Mesothelial cell of epicardium (in vitro differentiated cells): Measurements from ENCODE around the gene DNAJC7. TPM values are rescaled to one million over a fixed set of nuclear protein-coding genes. Genes with fewer than 3 reads are reported as not detected.

Experiments used
- DNase-seq, 2 experiments: peaks; one replicate each; pipeline ENCODE4 v3.0.0; 2021; ENCODE audit warnings: low spot score in 2 of 2; ENCODE audit not compliant: unreplicated experiment in 2 of 2
- H3K27ac Mint-ChIP-seq: 2 replicates; pipeline ENCODE4 v1.8.0; 2021; ENCODE audit warnings: mixed read lengths
- H3K27me3 Mint-ChIP-seq: 2 replicates; pipeline ENCODE4 v1.8.0; 2021; ENCODE audit warnings: low read depth, mixed read lengths
- H3K36me3 Mint-ChIP-seq: 2 replicates; pipeline ENCODE4 v1.8.0; 2021; ENCODE audit warnings: mixed read lengths
- H3K4me1 Mint-ChIP-seq: 2 replicates; pipeline ENCODE4 v1.8.0; 2021; ENCODE audit warnings: mixed read lengths
- H3K4me3 Mint-ChIP-seq: 2 replicates; pipeline ENCODE4 v1.8.0; 2021; ENCODE audit warnings: mild to moderate bottlenecking, moderate library complexity, mixed read lengths
- H3K9me3 Mint-ChIP-seq: 2 replicates; pipeline ENCODE4 v1.8.0; 2021; ENCODE audit warnings: mixed read lengths
- total RNA-seq: library from RNA; stranded (reverse); gene quantifications from 3 replicates; pipeline ENCODE4 v1.2.1, GENCODE V29; 2021
- TF ChIP-seq, protein P1 (sequence below): fragments of 200-600 bp; sonication (generic); IDR thresholded peaks from one replicate; pipeline ENCODE4 v1.5.0; 2021; ENCODE audit warnings: antibody characterized with exemption; ENCODE audit not compliant: unreplicated experiment

The DNAJC7 gene
- total RNA-seq, 1 donor from 2014 or later: 103 TPM

- Mint-ChIP-seq H3K27ac (peak overlapping the region; percentile 78), H3K9me3 (no peaks in the 10 kb centered on the region), H3K4me1 (peaks cover 19% of the 10 kb centered on the region), H3K27me3 (no peaks in the 10 kb centered on the region), H3K36me3 (peaks cover 10% of the 10 kb centered on the region), H3K4me3 (peak overlapping the region; percentile 74)
- DNase-seq: no peak
- TF ChIP-seq, protein P1, sequence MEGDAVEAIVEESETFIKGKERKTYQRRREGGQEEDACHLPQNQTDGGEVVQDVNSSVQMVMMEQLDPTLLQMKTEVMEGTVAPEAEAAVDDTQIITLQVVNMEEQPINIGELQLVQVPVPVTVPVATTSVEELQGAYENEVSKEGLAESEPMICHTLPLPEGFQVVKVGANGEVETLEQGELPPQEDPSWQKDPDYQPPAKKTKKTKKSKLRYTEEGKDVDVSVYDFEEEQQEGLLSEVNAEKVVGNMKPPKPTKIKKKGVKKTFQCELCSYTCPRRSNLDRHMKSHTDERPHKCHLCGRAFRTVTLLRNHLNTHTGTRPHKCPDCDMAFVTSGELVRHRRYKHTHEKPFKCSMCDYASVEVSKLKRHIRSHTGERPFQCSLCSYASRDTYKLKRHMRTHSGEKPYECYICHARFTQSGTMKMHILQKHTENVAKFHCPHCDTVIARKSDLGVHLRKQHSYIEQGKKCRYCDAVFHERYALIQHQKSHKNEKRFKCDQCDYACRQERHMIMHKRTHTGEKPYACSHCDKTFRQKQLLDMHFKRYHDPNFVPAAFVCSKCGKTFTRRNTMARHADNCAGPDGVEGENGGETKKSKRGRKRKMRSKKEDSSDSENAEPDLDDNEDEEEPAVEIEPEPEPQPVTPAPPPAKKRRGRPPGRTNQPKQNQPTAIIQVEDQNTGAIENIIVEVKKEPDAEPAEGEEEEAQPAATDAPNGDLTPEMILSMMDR: no peak
Measured at GRCh38 chr17:41967141-41967920, 49.9 kb downstream of the DNAJC7 start.

GRCh38 chr17:41966463-41967140 is 50.6 kb downstream of the DNAJC7 start, which contains the start of gene CNP:
TSS of gene CNP (plus strand) at chr17:41966795. CDS start at chr17:41966885, 90 bp downstream.
- H3K27ac Mint-ChIP-seq: peak within 1 kb of the TSS; percentile 94
- H3K27me3 Mint-ChIP-seq: no peaks in the 10 kb centered on the region
- TF ChIP-seq, protein P1: no peak
- peaks cover 19% of the 10 kb centered on the region for H3K4me1 Mint-ChIP-seq
- DNase-seq: peak; percentile 85 to 89
- no peaks in the 10 kb centered on the region for H3K9me3 Mint-ChIP-seq
- peak within 1 kb of the TSS; percentile 82 for H3K4me3 Mint-ChIP-seq
- peaks cover 10% of the 10 kb centered on the region for H3K36me3 Mint-ChIP-seq

- H3K4me1 Mint-ChIP-seq: peaks cover 19% of the 10 kb centered on the region
- H3K9me3 Mint-ChIP-seq: no peaks in the 10 kb centered on the region
- DNase-seq: peak in 1 of 2 experiments; percentile 59
- H3K4me3 Mint-ChIP-seq: peak overlapping the region; percentile 82
- no peaks in the 10 kb centered on the region for H3K27me3 Mint-ChIP-seq
- peak overlapping the region; percentile 94 for H3K27ac Mint-ChIP-seq
- peaks cover 6% of the 10 kb centered on the region for H3K36me3 Mint-ChIP-seq
- TF ChIP-seq, protein P1: no peak
Measured at GRCh38 chr17:41965694-41966462, 51.4 kb downstream of the DNAJC7 start.

GRCh38 chr17:41962768-41963434 is 54.3 kb downstream of the DNAJC7 start:
- TF ChIP-seq, protein P1: peak; percentile 71
- Mint-ChIP-seq H3K27ac (no peak overlapping the region), H3K27me3 (no peaks in the 10 kb centered on the region), H3K36me3 (no peaks in the 10 kb centered on the region), H3K4me1 (peaks cover 23% of the 10 kb centered on the region), H3K4me3 (no peak overlapping the region), H3K9me3 (no peaks in the 10 kb centered on the region)
- peak in 1 of 2 experiments; percentile 79 for DNase-seq

DNA sequence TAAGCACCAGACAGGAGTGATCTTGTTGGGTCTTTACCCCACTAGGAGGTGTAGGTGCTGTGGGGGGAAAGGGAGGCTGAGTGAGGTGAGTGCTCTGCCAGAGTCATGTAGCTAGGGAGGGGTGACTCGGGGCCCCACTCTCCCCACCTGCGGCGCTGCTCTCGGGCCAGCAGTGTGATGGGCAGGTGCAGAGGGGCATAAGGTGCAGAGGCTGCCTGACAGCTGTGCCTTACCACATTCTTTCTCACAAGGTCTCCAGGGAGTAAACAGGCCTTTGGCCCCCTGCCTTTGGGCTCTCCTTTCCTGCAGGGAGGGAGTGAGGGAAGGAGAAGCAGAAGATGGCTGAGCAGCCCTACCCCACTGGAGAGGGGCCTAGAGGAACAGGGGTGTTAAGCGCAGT is 55.1 kb downstream of the DNAJC7 start:
- H3K4me1 Mint-ChIP-seq: peaks cover 21% of the 10 kb centered on the region
- no peaks in the 10 kb centered on the region for H3K27me3 Mint-ChIP-seq
- TF ChIP-seq, protein P1: no peak
- no peak overlapping the region for H3K4me3 Mint-ChIP-seq
- H3K27ac Mint-ChIP-seq: no peak overlapping the region
- H3K9me3 Mint-ChIP-seq: no peaks in the 10 kb centered on the region
- H3K36me3 Mint-ChIP-seq: no peaks in the 10 kb centered on the region
- DNase-seq: no peak
